ENCODE results near the gene RBP5. TPM values are rescaled to one million over a fixed set of nuclear protein-coding genes. Genes with fewer than 3 reads are reported as not detected.

The RBP5 gene
- total and polyA plus RNA-seq, 9 of the 15 experiments (the other 6 are each of a cell fraction or from before 2014, with no cell fraction given) = 8.6 to 22.5 (median 11.4) TPM

GRCh38 chr12:7122811-7123769 lies 5.6 kb downstream of the RBP5 start (continued):
- TF ChIP-seq ZBTB2 (IDR thresholded peaks at IDR 0.05) = 0 out of 2 replicates have a peak, but pooled peaks have one; percentile 40
- TF ChIP-seq EWSR1 (IDR thresholded peaks at IDR 0.05; ENCODE audit: borderline replicate concordance, low read depth, partially characterized antibody) = no peak
- TF ChIP-seq NFXL1 (CRISPR knock-in tag; IDR thresholded peaks at IDR 0.05) = no peak
- no peak for TF ChIP-seq SAFB2 (IDR thresholded peaks at IDR 0.05; ENCODE audit: borderline replicate concordance, low read depth, low read length, severe bottlenecking)
- no peak for TF ChIP-seq SIRT6 (IDR thresholded peaks at IDR 0.05; ENCODE audit: low read depth, low read length)
- TF ChIP-seq ZNF316 (IDR thresholded peaks at IDR 0.05) = no peak
- TF ChIP-seq THRB (CRISPR knock-in tag; conservative IDR thresholded peaks at IDR 0.05) = no peak
- TF ChIP-seq E2F6 (IDR thresholded peaks at IDR 0.05; ENCODE audit: borderline replicate concordance in 1 of 2, extremely low read depth in 1 of 2, insufficient read depth in 1 of 2, insufficient read length in 1 of 2, low read depth in 1 of 2, low read length in 1 of 2, poor library complexity in 1 of 2, severe bottlenecking in 1 of 2) = no peak
- no peak for TF ChIP-seq SMAD2 (IDR thresholded peaks at IDR 0.05; ENCODE audit: low read depth, low read length)
- peak; percentile 59; the same call in 1 of the 2 replicates for TF ChIP-seq SP1 (CRISPR knock-in tag; IDR thresholded peaks at IDR 0.05)
- no peak for TF ChIP-seq TAF7 (tag; IDR thresholded peaks at IDR 0.05)
- TF ChIP-seq TAF15 (IDR thresholded peaks at IDR 0.05; ENCODE audit: low read depth, low read length) = no peak
- no peak for TF ChIP-seq E2F5 (CRISPR knock-in tag; IDR thresholded peaks at IDR 0.05)
- TF ChIP-seq ZNF134 (CRISPR knock-in tag; conservative IDR thresholded peaks at IDR 0.05) = no peak
- TF ChIP-seq ZEB2 (IDR thresholded peaks at IDR 0.05) = no peak
- peak; percentile 28; the same call in 1 of the 2 replicates for TF ChIP-seq GATAD2B (IDR thresholded peaks at IDR 0.05; ENCODE audit: borderline replicate concordance)
- TF ChIP-seq PML (IDR thresholded peaks at IDR 0.05; ENCODE audit: low read length) = 0 out of 2 replicates have a peak, but pooled peaks have one; percentile 44
- no peak for TF ChIP-seq HNRNPL (IDR thresholded peaks at IDR 0.05; ENCODE audit: low read depth, low read length)
- no peak for TF ChIP-seq TGIF2 (CRISPR knock-in tag; IDR thresholded peaks at IDR 0.05)
- no peak for TF ChIP-seq ARID2 (IDR thresholded peaks at IDR 0.05)
- no peak for TF ChIP-seq IRF2 (CRISPR knock-in tag; IDR thresholded peaks at IDR 0.05)
- no peak for TF ChIP-seq RBM39 (optimal IDR thresholded peaks at IDR 0.05; ENCODE audit: low read depth, low read length)
- TF ChIP-seq IRF9 (tag; IDR thresholded peaks at IDR 0.05) = no peak
